ENCODE data around the gene SLC5A11.
"Not testable (repeated sequence)": the region's sequence is repeated elsewhere in the genome, so short reads cannot be mapped to it uniquely, and the experiment has no call there.

SLC5A11 gene

DNA sequence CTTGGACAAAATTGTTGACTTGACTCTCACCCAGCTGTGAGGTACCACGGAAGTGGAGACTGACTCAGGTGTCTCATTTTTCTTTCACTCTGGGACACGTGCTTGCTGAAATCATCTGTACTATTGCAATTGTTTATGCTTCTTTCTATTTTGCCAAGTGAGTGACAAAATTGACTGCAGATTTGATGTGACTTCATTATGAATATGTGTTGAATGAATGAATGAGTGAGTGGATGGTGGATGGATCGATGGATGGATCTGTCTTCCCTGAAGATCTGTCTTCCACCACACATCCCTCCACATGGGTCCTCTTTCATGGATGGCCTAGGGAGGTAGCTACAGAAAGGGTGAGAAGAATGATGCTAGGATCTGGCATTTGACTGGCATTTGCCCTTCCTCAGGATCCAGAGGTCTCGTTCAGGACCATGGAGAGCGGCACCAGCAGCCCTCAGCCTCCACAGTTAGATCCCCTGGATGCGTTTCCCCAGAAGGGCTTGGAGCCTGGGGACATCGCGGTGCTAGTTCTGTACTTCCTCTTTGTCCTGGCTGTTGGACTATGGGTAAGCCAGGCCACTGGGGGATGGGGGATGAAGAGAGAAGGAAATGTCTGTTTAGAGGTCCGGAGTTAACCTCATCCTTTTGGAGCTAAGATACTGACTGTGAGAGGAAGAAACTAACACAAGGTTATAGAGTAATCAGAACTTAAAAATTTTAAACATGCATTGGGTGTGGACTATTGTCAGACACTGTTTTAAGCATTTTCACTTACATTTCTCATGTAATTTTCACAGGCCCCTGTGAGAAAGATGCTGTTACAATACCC lies 12.7 kb downstream of the SLC5A11 start:
- peak; percentile 76 for DNase-seq (ENCODE audit: low read depth)

- DNase-seq (ENCODE audit: low read depth) = no peak
These were observed 15.7 kb downstream of the SLC5A11 start for GRCh38 chr16:24861461-24861860.

- no peak for DNase-seq (ENCODE audit: low read depth)
These were observed 18.0 kb downstream of the SLC5A11 start for GRCh38 chr16:24863582-24864437.

DNA sequence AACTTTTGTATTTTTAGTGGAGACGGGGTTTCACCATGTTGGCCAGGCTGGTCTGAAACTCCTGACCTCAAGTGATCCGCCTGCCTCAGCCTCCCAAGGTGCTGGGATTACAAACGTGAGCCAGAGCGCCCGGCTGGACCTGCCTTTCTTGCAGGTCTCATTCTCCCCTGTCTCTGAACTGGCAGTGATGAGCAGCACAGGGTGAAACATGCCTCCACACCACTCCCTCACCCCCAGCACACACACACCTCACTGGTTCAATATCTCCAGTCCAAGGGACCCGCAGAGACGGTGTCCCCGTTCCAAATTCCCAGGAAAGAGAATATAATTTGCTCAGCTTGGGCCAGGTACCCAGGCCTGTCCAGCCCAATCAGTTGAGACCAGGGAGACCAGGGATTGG lies 23.3 kb downstream of the SLC5A11 start:
- no peak for DNase-seq (ENCODE audit: low read depth)

DNA sequence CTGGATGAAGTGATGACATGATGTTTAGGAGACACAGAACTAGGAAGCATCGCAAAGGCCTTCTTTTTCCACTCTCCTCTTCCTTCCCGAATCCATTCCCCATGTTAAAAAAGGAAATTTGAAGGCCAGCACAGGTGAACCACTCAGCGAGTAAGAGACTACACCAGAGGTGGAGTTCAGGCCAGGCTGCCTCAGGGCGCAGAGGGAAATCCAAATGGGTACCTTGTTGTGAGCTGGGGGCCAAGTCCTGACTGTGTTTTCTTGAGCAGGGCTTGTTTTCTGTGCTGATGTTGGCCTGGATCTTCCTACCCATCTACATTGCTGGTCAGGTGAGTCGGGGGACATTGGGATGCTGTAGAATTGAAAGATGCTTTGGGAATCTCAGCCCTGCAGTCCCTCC lies 26.1 kb downstream of the SLC5A11 start:
- no peak for DNase-seq (ENCODE audit: low read depth)

DNA sequence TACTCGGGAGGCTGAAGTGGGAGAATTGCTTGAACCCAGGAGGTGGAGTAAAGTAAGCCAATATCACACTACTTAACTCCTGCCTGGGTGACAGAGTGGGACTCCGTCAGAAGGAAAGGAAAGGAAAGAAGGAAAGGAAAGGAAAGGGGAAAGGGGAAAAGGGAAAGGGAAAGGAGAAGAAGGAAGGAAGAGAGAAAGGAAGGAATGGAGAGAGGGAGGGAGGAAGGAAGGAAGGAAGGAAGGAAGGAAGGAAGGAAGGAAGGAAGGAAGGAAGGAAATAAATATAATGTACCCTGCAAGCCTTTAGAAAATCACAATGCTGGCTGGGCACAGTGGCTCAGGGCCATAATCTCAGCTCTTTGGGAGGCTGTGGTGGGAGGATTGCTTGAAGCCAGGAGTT lies 27.3 kb downstream of the SLC5A11 start:
- DNase-seq (ENCODE audit: low read depth) = no peak

GRCh38 chr16:24875466-24875865 lies 29.7 kb downstream of the SLC5A11 start:
- no peak for DNase-seq (ENCODE audit: low read depth)

- no peak for DNase-seq (ENCODE audit: low read depth)
These were observed 30.5 kb downstream of the SLC5A11 start for GRCh38 chr16:24876231-24876630.

DNA sequence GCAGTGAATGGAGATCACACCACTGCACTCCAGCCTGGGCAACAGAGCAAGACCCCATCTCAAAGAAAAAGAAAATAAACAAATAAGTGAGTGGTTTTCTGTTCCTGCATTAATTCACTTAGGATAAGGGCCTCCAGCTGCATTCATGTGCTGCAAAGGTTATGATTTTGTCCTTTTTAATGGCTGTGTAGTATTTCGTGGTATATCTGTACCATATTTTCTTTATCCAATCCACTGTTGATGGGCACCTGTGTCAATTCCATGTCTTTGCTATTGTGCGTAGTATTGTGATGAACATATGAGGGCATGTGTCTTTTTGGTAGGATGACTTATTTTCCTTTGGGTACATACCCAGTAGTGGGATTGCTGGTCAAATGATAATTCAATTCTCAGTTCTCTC lies 33.9 kb downstream of the SLC5A11 start:
- no peak for DNase-seq (ENCODE audit: low read depth)

DNA sequence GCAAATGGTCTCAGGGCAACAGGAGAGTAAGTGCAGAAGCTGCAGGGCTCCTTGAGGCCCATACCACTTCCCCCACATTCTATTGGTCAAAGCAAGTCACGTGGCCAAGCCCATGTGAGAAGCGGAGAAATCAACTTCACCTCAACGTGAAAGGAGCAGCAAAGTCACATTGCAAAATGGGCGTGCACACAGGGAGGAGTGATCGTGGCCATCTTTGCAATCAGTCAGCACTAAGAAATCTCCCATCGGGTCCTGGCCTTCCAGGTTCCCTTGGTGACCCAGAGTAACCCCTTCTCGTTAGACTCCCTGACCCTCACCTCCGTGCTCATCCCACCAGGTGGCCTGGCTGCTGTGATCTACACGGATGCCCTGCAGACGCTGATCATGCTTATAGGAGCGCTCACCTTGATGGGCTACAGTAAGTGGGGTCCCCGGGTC lies 38.0 kb downstream of the SLC5A11 start:
- DNase-seq (ENCODE audit: low read depth) = no peak

DNA sequence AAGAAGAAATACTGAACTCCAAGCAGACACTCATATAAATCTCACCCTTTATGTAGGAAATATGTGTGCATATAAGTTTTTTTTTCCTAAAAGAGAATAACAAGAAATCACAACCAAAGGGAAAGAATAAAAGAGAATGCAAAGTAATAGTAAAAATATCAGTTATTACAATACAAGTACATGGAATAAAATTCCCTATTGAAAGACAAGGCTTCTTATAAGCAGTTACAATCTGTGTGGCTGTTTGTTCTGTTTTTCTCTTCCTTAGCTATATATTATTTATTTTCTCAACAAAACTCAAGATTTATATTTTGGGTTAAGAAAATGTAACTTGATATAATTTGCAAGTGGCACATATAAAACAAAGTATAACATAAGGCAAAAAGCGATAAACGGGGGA lies 41.7 kb downstream of the SLC5A11 start:
- DNase-seq (ENCODE audit: low read depth) = no peak

DNA sequence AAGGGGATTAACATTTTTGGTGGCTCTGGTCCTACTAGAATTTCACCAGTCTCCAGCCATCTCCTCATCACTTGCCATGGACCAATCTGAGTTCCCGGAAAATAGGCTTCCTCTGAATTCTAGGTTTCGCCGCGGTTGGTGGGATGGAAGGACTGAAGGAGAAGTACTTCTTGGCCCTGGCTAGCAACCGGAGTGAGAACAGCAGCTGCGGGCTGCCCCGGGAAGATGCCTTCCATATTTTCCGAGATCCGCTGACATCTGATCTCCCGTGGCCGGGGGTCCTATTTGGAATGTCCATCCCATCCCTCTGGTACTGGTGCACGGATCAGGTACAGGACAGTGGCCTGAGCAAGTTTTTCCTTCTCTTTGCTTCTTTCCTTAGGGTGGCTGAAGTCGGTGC lies 45.0 kb downstream of the SLC5A11 start:
- no peak for DNase-seq (ENCODE audit: low read depth)

DNA sequence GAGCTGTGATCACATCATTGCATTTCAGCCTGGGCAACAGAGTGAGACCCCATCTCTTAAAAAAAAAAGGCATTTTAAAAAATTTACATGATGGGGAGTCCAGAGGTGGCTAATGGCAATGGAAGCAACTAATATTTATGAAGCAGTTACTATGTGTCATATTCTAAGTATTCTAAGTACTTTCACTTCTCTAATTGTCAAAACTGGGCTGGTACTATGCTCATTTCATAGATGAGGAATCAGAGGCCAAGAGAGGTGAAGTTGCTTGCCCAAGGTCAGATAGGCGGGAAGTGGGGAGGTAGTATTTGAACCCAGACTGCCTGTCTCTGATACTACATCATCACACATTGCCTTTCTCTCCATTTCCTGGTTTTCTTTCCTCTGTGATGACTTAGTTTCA lies 50.7 kb downstream of the SLC5A11 start:
- no peak for DNase-seq (ENCODE audit: low read depth)

GRCh38 chr16:24897522-24897921 lies 51.8 kb downstream of the SLC5A11 start:
- not testable (repeated sequence) for DNase-seq (ENCODE audit: low read depth)

DNA sequence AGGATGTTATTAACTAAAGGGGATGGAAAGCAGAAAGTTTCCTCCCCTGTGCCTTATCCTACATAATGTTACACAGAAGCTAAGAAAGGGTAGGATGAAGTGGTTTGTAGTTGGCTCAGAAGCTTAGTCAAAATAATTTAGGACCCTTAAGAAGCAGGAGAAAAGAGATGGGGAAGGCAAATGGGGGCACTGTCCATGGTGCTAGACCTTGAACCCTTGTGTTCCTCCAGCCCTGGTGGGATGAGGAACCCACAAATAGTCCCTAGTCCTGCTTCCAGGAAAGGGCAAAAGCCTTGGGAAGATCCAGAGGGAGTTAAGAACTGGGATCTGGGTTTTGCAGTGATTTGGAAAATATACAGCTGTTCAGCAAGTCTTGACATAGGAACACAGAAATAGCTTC lies 54.5 kb downstream of the SLC5A11 start:
- DNase-seq (ENCODE audit: low read depth) = peak; percentile 9

GRCh38 chr16:24906199-24906808 lies 60.5 kb downstream of the SLC5A11 start:
- DNase-seq (ENCODE audit: low read depth) = peak; percentile 41

- no peak for DNase-seq (ENCODE audit: low read depth)
These were observed 61.1 kb downstream of the SLC5A11 start for GRCh38 chr16:24906901-24907300.

DNA sequence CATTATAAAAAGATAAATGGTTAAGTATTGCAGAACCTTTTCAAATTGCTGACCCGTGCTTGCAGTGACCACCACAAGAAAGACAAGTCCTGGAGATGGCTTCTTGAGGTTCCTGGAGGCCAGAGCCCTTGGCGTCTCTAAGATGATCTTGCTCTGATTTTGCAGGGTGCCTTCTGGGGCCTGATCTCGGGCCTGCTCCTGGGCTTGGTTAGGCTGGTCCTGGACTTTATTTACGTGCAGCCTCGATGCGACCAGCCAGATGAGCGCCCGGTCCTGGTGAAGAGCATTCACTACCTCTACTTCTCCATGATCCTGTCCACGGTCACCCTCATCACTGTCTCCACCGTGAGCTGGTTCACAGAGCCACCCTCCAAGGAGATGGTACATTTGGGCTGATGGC lies 63.0 kb downstream of the SLC5A11 start:
- no peak for DNase-seq (ENCODE audit: low read depth)

DNA sequence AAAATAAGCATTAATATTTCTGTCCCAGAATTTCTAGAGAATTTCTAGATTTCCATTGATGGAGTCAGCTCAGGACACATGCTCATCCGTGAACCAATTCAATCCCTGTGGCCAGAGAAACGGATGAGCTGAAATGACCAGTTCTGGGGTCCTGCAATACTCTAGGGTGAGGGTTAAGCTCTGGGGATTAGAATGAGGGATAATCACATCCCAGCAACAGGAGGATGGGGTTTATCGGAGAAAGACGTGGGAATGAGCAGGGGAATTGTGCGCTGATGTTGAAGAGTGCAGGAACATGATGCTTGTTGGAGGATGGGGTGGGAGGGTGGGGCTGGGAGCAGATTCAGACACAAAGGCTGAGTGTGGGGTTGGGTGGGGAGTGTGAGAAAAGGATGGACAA lies 64.1 kb downstream of the SLC5A11 start:
- DNase-seq (ENCODE audit: low read depth) = no peak

DNA sequence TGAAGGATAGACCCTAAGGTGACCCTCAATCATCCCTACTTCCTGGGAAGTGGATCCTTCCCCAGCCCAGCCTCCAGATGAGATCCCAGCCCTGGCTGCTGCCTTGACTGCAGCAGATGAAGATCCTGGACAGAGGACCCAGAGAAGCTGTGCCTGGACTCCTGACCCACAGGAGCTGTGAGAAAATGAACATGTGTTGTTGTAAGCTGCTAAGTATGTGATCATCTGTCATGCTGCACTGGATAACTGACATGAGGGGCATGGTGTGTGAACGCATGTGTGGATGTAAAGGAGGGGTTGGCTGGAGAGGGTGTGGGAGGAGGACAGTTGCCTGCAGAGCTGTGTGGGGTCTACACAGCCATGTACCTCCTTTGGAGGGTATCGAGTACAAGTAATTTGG lies 69.3 kb downstream of the SLC5A11 start:
- no peak for DNase-seq (ENCODE audit: low read depth)

DNA sequence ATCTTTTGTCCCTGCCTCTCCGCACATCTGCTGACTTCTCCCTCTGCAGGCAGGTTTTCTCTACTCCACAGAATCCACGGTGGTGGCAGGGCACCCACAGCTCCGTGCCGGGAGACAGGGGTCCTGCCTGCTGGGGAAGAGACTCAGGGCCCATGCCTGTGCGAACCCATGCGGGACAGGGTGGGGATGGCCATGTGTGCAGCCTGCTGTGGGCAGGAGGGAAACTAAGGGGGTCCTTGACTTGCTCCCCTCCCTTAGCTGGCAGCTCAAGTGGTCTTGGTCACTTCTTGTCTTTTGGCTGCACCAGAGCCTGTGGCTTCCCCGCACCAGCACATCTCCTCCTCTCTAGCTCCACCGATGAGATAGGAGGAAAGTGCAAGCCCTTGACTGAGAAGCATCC lies 69.8 kb downstream of the SLC5A11 start:
- DNase-seq (ENCODE audit: low read depth) = no peak

DNA sequence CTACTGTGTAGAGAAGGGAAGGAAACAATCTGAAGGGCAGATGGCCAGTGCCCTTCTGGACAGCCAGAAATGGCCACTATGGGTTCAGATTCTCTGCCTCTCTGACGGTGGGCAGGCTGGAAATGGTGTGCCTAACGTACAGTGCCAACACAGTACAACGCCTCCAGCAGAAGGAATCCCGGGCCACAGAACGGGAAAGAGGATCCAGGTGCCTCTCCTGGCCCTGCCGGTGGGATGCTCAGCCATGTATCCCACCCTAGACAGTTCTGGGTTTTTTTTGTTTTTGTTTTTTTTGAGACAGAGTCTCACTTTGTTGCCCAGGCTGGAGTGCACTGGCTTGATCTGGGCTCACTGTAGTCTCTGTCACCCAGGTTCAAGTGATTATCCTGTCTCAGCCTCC lies 71.5 kb downstream of the SLC5A11 start:
- no peak for DNase-seq (ENCODE audit: low read depth)

- DNase-seq (ENCODE audit: low read depth) = no peak
These were observed 72.1 kb downstream of the SLC5A11 start for GRCh38 chr16:24917891-24918290.

All from EH (cell line).